IPS DF 19.7 (cell line): Measurements from ENCODE around the gene KRTAP4-1.
"Not testable (repeated sequence)": the region's sequence is repeated elsewhere in the genome, so short reads cannot be mapped to it uniquely, and the experiment has no call there.

Experiments
- DNase-seq: peaks from one replicate; pipeline ENCODE4 v3.0.0-alpha.2; 2013; ENCODE audit warnings: low read depth, low spot score

Gene KRTAP4-1

GRCh38 chr17:41184480-41184961 is at the start of gene KRTAP4-1:
KRTAP4-1 (minus strand) TSS chr17:41184911; CDS start chr17:41184854, 57 bp downstream.
- DNase-seq: no peak

GRCh38 chr17:41232399-41233105 is 47.8 kb upstream of the KRTAP4-1 start, which contains the start of gene KRTAP9-3:
KRTAP9-3 (plus strand) TSS chr17:41232449; CDS start chr17:41232502, 53 bp downstream.
- not testable (repeated sequence) for DNase-seq

GRCh38 chr17:41231731-41232130 is 47.0 kb upstream of the KRTAP4-1 start:
- no peak for DNase-seq

GRCh38 chr17:41230094-41230493 is 45.4 kb upstream of the KRTAP4-1 start:
- no peak for DNase-seq

GRCh38 chr17:41226598-41227095 is 41.9 kb upstream of the KRTAP4-1 start, which contains the start of gene KRTAP9-2:
KRTAP9-2 (plus strand) TSS chr17:41226648; CDS start chr17:41226655, 7 bp downstream.
- DNase-seq: not testable (repeated sequence)

- no peak for DNase-seq
Observed at GRCh38 chr17:41226051-41226450, 41.3 kb upstream of the KRTAP4-1 start.

- DNase-seq: no peak
Observed at GRCh38 chr17:41223821-41224220, 39.1 kb upstream of the KRTAP4-1 start.

GRCh38 chr17:41215681-41216080 is 31.0 kb upstream of the KRTAP4-1 start:
- no peak for DNase-seq

- DNase-seq: no peak
Observed at GRCh38 chr17:41212524-41213169, 27.9 kb upstream of the KRTAP4-1 start.

- no peak for DNase-seq
Observed at GRCh38 chr17:41211845-41212466, 27.2 kb upstream of the KRTAP4-1 start.

- no peak for DNase-seq
Observed at GRCh38 chr17:41199421-41200078, 14.8 kb upstream of the KRTAP4-1 start.

- DNase-seq: no peak
Observed at GRCh38 chr17:41196068-41196467, 11.4 kb upstream of the KRTAP4-1 start.

GRCh38 chr17:41190328-41190727 is 5.6 kb upstream of the KRTAP4-1 start:
- DNase-seq: no peak

GRCh38 chr17:41189837-41190318 is 5.2 kb upstream of the KRTAP4-1 start, which contains the start of gene KRTAP9-1:
KRTAP9-1 (plus strand) TSS chr17:41189887; CDS start chr17:41189887, 0 bp downstream.
- not testable (repeated sequence) for DNase-seq

GRCh38 chr17:41186872-41187271 is 2.2 kb upstream of the KRTAP4-1 start:
- no peak for DNase-seq

GRCh38 chr17:41185001-41185400 is 290 bp upstream of the KRTAP4-1 start:
- no peak for DNase-seq

- no peak for DNase-seq
Observed at GRCh38 chr17:41178843-41179616, 5.7 kb downstream of the KRTAP4-1 start.

- DNase-seq: no peak
Observed at GRCh38 chr17:41178341-41178740, 6.4 kb downstream of the KRTAP4-1 start.

- no peak for DNase-seq
Observed at GRCh38 chr17:41177727-41178271, 6.9 kb downstream of the KRTAP4-1 start, which contains the start of gene KRTAP4-2. KRTAP4-2 (minus strand) TSS chr17:41178221; CDS start chr17:41178164, 57 bp downstream.
